Hematopoietic multipotent progenitor cell treated with erythropoietin and hydrocortisone succinate and interleukin-3 and kit ligand, for 17 days (in vitro differentiated cells): ENCODE results near the gene ANXA3.

ENCODE experiments used
- DNase-seq: peaks from one replicate; pipeline ENCODE4 v3.0.0-alpha.2; 2015; ENCODE audit warnings: low spot score

Gene ANXA3

DNA sequence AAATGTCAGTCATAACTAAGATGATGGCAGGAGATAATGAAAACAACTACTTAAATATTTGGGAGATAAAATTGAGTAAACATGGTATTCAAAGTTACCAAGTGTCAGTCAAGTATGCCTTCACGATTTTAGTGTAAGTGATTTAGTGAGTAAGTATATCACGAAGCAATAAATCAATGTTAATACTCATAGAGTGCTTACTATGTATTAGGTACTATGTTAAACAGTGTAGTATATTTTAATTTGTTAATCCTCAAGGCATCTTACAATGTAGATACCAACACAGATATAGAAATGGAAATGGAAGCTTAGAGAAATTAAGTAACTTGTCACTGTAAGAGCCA lies 59.6 kb downstream of the ANXA3 start:
- DNase-seq: no peak

DNA sequence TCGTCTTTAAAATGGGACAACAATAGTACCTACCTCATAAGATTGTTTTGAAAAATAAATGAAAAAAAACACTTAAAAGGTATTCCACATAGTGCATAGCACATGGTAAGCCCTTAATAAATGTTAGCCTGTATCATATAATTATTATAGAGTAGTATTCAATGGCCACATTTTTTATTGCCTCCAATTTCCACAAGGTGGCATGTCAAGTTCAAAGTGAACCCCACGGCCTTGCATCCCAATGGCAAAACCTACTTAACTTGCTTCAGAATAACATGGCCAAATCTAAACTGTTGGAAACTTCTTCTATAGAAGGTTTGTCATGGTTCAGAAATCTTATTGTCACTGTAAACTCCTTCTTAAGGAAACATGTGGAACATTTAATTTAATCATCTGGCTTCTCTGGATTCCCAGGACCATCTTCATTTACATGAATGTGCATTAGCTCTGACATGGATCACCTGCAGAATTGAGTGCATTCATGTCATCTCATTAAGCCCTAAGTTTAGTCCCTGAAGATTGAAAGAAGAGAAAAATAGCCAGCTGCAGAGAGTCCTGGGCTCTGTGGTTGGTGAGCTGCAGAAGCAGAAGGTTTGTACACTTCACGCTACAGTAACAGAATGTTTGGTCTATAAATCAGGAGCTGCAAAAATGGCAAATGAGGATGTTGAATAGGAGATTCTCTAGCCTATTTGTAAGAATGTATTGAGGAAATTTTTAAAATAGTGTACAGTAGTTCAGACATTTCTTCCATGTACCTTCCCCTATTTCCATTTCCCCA lies 61.0 kb downstream of the ANXA3 start:
- DNase-seq: peak; percentile 86

DNA sequence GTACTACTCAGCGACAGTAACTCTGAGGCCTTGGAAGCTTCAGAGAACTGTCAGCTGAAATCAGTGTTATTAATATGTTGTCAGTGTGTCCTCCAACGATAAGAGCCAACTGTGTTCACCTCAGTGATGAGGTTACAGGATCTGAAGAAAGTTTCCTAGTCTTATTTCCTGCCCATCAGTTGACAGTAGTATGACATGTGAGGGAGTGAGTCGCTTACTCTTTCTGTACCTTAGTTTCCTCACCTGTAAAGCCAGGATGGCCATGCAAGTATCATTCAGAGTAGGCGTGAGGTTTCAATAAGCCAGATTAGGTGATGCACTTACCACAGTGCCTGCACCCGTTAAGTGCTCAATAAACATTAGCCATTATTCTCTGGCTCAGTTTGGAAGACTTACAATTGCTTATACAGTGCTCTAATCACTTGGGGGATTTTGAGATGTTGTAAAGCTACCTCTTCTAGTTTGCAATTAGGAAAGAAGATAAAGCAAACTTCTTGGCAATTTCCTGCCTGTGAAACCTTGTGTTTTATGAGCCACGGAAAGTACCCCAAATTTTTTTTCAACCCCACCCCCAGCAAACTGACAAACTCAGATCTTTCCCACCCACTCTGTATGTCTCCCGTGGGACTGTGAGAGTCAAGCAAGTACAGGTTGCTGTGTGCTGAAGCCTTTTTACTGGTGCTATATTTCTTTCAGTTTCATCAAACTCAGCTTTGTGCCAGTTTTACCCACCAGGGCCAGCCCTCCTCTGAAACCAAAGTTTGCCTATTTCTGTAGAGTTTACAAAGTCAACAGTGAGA lies 62.2 kb downstream of the ANXA3 start:
- DNase-seq: peak; percentile 38

DNA sequence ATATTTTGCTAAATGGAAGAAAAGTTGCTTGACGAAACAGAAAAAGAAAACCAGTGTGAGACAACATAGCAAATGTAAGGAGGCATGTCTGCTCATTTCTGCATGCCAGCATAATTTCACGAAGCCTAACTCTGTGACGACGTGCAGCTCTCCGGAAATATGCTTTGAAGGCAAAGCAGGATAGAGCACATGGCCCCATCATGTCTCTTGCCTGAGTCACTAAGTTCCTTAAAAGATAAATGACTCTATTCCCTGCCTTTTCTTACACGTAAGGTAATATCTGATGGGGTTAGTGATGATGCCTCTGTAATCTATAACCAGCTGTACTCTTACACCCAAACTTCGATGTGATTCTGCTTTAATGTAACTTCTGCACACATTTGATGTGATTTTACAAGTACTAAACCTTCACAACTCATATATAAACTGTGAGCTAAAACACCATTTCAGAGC lies 64.5 kb downstream of the ANXA3 start:
- peak; percentile 43 for DNase-seq

DNA sequence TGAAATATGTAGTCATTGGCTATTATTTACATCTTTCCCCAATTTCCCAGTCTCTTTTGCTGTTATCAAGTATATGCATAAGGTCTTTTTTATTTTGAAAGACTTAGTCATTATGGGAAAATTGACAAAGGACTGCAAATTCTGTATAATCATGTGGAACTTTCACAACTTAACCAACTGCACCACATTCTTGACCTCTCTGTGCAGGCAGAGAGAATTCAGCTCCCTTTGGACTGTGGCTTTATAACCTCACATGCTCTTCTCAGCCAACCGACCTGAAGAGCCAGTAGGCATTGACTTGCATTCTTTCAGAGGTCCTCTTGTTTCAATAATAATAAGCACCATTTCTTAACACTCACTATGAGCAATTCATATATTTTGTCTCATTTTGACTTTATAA lies 66.9 kb downstream of the ANXA3 start:
- no peak for DNase-seq

DNA sequence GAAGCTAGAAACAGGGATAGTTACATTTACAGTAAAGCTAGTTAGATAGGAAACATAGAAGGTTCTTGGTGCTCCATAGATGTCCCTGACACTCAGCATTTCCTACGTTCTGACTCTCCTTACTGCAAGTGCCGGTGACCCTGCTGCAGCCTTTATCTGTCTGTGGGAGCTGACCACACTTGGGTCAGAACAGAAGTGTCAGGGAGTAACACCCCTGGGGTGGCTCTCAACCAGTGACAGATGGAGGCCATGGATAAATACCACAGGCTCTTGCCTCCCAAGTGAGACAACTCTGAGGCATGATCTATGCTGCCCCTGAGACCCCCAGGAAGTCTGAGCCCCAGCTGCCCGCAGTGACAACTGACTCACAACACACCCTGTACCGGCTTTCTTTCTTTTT lies 69.8 kb downstream of the ANXA3 start:
- DNase-seq: peak; percentile 69

DNA sequence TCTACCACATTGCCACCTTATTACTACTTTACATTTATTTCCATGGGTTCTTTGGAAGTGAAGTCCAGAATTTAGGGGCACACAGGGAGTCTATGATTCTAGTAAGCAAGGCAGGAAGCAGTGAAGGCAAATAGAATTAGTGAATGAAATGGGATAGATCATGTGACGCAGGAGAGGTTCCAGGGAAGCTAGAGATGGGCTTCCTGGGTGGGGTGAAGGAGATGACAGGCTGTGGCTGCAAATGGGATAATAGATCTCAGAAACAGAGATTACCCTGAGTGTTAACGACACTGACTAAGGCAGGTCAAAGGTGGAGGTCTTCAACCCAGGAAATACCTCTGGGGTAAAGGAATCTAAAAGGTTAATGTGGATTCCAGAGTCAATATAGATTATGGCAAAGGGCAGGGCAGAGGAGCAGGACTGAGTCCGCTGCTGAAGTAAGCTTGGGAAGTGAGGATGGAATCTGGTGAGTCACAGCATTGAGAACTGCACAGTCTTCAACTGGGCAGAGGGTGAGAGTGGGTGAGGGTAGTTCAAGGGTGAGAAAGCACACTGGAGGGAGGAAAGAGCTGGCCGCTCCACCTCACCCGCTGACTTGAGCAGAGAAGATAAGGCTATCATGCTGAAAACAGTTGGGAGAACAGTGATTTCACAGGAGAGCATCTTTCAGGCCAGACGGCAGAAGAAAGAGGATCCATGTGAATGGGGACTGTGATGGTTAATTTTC lies 70.8 kb downstream of the ANXA3 start:
- DNase-seq: peak; percentile 75

DNA sequence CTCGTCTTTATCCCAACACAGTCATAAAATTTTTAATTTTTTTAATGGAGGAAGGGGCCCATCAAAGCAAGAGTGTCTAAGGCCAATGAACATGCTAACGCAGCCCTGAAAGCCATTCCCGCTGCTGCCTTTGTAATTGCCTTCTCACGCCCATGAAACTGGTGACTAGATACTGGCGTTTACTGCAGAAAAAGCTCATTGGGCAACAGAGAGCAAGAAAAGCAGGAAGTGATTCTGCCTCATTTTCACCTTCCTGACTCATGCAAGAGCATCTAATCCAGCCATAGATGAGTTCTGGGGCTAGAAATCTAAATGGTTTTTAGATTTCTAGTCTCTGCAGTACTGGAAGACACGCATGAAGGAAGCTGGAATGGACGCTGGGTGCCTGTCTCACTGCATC lies 72.5 kb downstream of the ANXA3 start:
- DNase-seq: no peak

DNA sequence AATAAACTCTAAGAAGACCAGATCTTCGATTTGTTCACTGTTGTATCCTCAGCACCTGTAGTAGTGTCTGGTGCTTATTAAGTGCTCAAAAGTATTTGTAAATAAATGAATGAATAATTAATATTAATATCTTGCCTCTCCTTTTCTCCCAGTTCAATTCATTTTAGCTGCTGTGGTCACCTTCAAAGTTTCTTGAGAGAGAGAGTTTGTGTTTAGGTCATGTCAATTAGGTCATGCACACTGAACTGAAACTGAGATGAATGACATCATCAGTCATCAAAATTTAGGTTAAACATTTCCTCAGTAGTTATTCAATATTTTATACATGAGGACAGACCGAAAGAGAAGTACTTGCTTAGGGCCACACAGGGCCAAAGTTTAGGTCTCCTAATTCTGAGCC lies 73.5 kb downstream of the ANXA3 start:
- DNase-seq: no peak

DNA sequence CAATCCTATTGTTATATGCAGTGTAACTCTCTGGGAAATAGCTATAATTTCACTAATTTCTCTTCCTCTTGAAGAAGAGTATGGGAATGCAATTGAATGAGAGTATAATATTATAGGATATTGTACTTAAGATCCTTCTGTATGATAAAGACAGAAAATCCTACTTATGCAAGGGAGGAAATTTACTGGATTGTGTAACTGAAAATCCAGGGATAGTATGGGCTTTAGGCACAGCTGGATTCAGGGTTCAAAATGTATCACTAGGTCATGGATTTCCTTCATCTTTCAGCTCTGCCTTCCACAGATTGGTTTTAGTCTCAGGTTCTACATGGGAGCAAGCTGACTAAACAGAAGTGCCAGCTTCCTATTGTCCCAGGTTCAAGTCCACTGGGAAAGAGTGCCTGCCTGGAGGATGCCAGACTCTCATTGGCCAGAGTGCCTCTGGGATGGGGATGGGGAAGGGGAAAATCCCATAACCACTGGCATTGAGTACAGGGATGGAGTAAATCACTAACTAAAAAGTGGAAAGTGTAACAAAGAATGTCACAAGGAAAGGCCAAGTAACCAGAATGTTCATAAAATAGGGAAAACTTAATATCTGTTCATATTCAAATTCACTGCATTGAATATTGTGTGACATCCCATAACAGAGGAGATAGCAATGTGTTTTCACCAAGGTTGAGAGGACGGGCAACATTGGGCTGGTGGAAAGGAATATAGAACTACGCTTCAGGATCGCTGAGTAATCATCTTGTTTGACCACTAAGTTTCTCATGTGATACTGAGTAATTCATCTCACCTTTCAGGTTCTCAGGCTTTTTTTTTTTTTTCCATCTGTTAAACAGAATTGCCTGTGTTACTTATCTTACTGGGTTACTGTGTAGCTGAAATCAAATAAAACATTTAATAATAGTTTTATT lies 75.7 kb downstream of the ANXA3 start:
- no peak for DNase-seq

DNA sequence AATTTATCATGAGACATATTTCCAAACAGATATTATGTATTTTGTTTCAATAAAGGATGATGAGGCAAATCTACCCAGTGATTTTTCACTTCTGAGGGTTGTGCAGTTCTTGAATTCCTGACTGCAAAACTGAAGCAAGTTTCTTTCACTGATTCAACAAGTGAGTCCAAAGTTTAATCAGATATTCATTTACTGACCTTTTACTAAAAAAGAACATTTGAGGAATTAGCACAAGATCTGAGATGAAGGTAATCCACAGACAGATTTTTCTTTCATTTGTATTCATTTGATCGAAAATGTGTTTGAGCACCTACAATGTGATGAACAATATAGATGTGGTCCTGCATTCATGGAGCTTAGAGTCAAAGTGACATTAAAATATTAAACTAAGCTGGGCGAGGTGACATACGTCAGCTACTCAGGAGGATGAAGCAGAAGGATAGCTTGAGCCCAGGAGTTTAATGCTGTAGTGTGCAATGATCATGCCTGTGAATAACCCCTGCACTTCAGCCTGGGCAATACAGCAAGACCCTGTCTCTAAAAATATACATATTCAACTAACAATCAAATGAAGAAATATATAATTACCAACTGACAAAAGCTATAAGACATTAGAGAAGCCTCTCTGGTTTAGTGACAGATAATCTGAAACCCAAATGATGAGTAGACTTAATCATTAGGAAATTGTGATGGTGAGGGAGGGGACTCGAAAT lies 76.6 kb downstream of the ANXA3 start:
- no peak for DNase-seq

DNA sequence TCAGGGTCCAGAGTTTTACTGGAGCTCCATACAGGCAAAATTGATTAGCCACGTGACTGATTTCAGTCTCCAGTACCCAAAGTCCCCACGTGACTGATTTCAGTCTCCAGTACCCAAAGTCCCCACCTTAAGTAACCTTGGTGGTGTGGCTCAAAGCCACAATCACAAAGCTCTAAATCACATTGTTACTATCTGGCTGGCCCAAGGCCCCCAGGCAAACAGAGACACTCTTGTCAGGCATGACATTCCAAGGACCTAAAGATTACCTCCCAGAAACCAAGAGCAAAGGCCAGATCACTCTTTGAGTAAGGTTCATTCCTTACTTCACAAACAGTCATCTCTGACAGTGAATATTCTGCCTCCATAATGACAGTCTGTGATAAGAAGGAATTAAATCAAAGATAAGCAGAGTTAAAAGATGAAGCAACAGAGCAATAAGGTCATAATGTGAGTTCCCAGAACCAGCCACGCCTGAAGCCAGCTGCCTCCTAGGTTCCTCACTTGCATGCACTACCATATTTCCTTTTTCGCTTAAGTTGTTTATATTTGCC lies 78.5 kb downstream of the ANXA3 start:
- peak; percentile 48 for DNase-seq

DNA sequence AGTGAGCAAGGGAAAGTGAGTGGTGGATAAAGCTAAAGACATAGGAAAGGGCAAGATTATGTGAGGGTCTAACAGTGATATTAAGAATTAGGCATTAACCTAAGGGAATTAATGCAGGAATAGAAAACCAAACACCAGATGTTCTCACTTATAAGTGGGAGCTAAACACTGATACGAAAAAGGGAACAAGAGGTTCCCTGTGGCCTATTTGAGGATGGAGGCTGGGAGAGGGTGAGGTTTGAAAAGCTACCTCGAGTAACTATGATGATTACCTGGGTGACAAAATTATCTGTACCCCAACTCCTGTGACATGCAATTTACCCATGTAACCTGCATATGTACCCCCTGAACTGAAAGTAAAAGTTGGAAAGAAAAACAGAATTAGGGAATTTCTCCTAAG lies 79.0 kb downstream of the ANXA3 start:
- DNase-seq: no peak

DNA sequence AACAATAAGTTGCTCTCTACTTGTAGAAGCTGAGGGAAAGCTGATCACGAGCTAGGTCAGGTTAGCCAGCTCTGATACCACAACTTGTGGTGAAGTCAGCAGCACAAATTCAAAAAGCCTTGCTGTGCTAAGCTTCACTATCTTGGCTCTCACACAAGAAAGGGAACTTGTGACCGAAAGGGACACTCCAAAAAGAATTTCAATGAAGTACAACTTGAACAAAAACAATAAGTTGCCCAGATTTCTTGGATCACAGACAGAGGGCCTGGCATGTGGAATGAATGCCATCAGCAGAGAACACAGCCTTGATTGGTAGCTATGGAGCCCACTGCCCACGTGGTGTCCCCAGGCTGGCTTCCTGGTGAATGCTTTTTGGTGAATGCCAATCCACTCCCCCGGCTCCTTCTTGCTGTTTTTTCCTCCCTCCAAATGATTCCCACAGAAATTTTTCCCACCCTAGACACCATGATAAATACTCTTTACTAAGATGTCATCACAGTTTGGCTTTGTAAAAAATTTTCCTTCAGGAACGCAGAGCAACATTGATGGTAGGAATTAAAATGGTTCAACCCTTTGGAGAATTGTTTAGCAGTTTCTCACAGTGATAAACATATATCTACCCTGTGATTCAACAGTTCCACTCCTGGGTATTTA lies 82.6 kb downstream of the ANXA3 start:
- DNase-seq: no peak

DNA sequence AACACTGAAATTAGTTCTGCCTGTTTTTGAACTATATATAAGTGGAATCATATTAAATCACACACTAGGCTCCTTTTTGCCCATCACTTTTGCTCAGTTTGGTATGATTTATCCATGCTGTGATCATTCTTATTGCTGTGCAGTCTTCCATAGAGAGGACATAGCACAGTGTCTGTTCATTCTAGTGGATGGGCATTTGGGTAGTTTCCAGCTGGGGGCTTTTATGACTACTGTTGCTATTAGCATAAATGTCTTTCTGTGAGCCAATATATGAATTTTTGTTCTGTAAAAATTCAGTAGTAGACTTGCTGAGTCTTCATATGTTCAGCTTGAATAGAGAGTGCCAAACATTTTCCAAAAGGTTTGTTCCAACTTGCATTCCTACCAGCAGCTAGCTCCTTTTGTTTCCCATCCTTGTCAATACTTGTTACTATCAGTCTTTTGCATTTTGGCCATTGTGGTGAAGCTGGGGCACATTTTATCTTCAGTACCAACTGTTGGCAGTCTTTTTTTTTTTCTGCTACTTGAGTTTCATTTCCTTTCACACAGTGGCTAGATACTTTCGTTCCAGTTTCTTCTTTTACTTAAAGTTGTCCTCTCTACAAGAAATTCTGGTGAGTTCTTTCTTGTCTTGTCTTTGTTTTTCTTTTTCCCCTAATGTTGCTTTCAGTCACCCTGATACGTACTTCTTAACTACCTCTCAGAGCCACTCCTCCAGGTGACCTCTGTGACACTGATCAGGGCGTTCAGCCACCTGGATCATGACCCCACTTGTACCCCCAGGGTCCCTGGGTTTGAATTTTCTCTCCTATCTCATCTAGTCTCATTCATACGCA lies 87.0 kb downstream of the ANXA3 start:
- DNase-seq: no peak

DNA sequence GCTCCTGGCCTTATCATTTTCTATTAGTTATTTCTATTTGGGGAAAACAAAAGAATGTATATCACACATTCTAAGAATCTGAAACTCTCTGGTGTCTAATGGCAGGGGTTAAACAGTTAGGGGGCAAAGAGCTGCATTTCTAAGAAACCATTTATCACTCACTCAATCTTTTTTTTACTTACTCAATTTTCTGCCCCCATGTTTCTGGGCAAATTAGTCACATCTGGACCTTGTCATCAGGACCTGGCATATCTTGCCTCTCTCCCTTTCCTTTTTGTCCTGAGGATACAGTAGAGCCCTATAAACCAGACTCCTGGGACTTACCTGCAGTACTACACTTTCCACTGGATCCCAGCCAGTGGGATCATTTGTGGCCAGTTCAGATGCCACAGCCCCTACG lies 89.1 kb downstream of the ANXA3 start:
- no peak for DNase-seq

DNA sequence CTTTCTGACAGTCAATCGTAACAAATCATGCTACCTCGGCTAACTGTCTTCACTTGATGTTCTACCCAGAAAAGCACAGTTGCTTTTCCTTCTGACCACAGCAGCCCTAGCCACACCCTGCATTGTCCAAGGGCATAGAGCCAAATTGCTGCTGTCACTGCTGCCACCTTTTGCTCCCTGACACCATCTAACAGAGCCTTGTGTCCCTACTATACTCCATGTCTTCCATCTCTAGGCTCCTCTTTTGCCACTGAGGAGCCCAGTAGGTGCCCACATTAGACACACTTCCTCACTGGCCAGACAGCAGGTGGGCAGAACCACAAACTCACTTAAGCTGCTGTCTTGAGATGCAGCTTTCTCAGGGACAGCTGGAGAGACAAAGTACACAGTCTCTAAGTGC lies 91.4 kb downstream of the ANXA3 start:
- DNase-seq: peak; percentile 47

DNA sequence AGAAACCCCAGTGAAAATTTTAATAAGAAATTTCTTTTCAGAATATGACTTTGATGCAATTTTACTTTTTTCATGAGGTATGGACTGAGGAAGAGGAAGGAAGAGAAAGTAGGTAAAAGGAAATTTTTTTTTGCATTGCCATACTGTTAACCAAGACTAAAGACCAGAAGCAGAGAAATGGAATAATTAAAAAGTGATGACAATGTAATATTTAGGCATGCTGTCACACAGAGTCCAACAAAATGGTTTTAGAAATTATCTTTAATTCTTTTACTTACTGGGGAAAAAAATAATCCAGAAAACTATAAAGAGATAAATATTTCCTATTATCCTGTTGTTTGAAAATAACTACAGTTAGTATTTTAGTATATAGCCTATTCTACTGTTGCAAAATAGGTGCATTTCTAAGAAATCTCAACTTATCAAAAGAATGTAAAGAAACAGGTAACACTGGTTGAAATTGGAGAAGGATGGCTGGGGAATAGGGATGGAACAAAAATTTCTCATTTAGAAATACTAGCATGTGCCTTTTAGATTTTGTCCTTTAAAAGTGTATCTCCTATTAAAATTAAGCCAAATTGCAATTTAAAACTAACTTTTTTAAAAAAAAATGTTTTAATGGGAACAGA lies 92.6 kb downstream of the ANXA3 start:
- DNase-seq: peak; percentile 17
